Purkinje cell (primary cell): ENCODE measurements around the gene NECAB3. TPM values are rescaled to one million over a fixed set of nuclear protein-coding genes. Genes with fewer than 3 reads are reported as not detected.

Source experiments
- polyA plus RNA-seq: library from polyadenylated mRNA; unstranded; fragments of >200 nt; fragmentation: Nextera tagmentation; gene quantifications from 2 replicates; pipeline ENCODE4 v1.2.1, GENCODE V29; 2014

The NECAB3 gene
- polyA plus RNA-seq = 5.1 and 6.1 TPM in 2 replicates

GRCh38 chr20:33674294-33675135 is at the start of gene NECAB3:
NECAB3 (minus strand) TSS chr20:33674428; CDS start chr20:33674352, 76 bp downstream.

GRCh38 chr20:33719989-33720709 is 45.9 kb upstream of the NECAB3 start, which contains the start of gene PXMP4:
PXMP4 (minus strand) TSS chr20:33720310; CDS start chr20:33720207, 103 bp downstream.

GRCh38 chr20:33686100-33686983 is 12.1 kb upstream of the NECAB3 start, which contains the start of gene E2F1:
E2F1 (minus strand) TSS chr20:33686385; CDS start chr20:33686264, 121 bp downstream.

GRCh38 chr20:33666293-33667244 is 7.7 kb downstream of the NECAB3 start, which contains the start of gene ACTL10:
ACTL10 (plus strand) TSS chr20:33666943; CDS start chr20:33667498, 555 bp downstream.

GRCh38 chr20:33662172-33662571 is 12.1 kb downstream of the NECAB3 start, which contains the start of gene C20orf144:
C20orf144 (plus strand) TSS chr20:33662327; CDS start chr20:33662346, 19 bp downstream.

Other genes with a start within 250 kb of the NECAB3 start
- gene SNTA1, start 230.7 kb downstream of the NECAB3 start, polyA plus RNA-seq = 4.0 and 5.5 TPM in 2 replicates
- 3.4 and 6.9 TPM in 2 replicates for gene CBFA2T2, start 184.3 kb downstream of the NECAB3 start, polyA plus RNA-seq
- not detected in 2 replicates for gene C20orf144, start 12.1 kb downstream of the NECAB3 start, polyA plus RNA-seq
- not detected in 2 replicates for gene ACTL10, start 7.5 kb downstream of the NECAB3 start, polyA plus RNA-seq
- gene E2F1, start 12.0 kb upstream of the NECAB3 start, polyA plus RNA-seq = not detected in 2 replicates
- 10.3 and 15.6 TPM in 2 replicates for gene PXMP4, start 45.9 kb upstream of the NECAB3 start, polyA plus RNA-seq
- 0.50 and 1.9 TPM in 2 replicates for gene ZNF341, start 57.6 kb upstream of the NECAB3 start, polyA plus RNA-seq
- 39.2 and 65.6 TPM in 2 replicates for gene CHMP4B, start 136.9 kb upstream of the NECAB3 start, polyA plus RNA-seq